NCI-H82 treated with DMSO at 0.1 percent for 48 hours (cell line): ENCODE results near the gene NFIX.

Experiments used
- DNase-seq: peaks from one replicate; lab custom pipeline; 2025; ENCODE audit not compliant: unreplicated experiment; lab: John Stamatoyannopoulos, UW

Gene NFIX

GRCh38 chr19:13069415-13070359 lies 74.4 kb downstream of the NFIX start:
- DNase-seq = no peak

GRCh38 chr19:13070425-13071140 lies 75.3 kb downstream of the NFIX start:
- no peak for DNase-seq

- DNase-seq = no peak
Measured at GRCh38 chr19:13071444-13072187, 76.3 kb downstream of the NFIX start.

GRCh38 chr19:13072188-13072908 lies 77.1 kb downstream of the NFIX start:
- no peak for DNase-seq

- no peak for DNase-seq
Measured at GRCh38 chr19:13073263-13073662, 78.0 kb downstream of the NFIX start.

GRCh38 chr19:13074378-13074777 lies 79.1 kb downstream of the NFIX start:
- DNase-seq = no peak

GRCh38 chr19:13076320-13076719 lies 81.0 kb downstream of the NFIX start:
- DNase-seq = no peak

GRCh38 chr19:13076787-13077186 lies 81.5 kb downstream of the NFIX start:
- no peak for DNase-seq

GRCh38 chr19:13077240-13077639 lies 82.0 kb downstream of the NFIX start:
- no peak for DNase-seq

GRCh38 chr19:13078381-13078780 lies 83.1 kb downstream of the NFIX start:
- no peak for DNase-seq

GRCh38 chr19:13078897-13079541 lies 83.7 kb downstream of the NFIX start:
- DNase-seq = no peak

- no peak for DNase-seq
Measured at GRCh38 chr19:13079542-13079986, 84.3 kb downstream of the NFIX start.

- peak; percentile 36 for DNase-seq
Measured at GRCh38 chr19:13082192-13083007, 87.1 kb downstream of the NFIX start.

- no peak for DNase-seq
Measured at GRCh38 chr19:13083008-13083404, 87.7 kb downstream of the NFIX start.

- no peak for DNase-seq
Measured at GRCh38 chr19:13083627-13084026, 88.4 kb downstream of the NFIX start.

- DNase-seq = no peak
Measured at GRCh38 chr19:13085666-13086065, 90.4 kb downstream of the NFIX start.

GRCh38 chr19:13086341-13086740 lies 91.1 kb downstream of the NFIX start:
- no peak for DNase-seq

GRCh38 chr19:13087295-13087694 lies 92.0 kb downstream of the NFIX start:
- DNase-seq = no peak

- no peak for DNase-seq
Measured at GRCh38 chr19:13087795-13088537, 92.7 kb downstream of the NFIX start.
